GM11168 (cell line): ENCODE measurements around the gene CCDC142.

Experiments
- in situ Hi-C: fragments of 300-500 bp; cut with MboI; formaldehyde crosslinking; loops from one replicate; pipeline ENCODE4 v1.12.0; 2022; ENCODE audit warnings: low sequenced_read_pairs; ENCODE audit not compliant: unreplicated experiment

CCDC142 gene

GRCh38 chr2:74499940-74500577 is 17.3 kb upstream of the CCDC142 start:
- in situ Hi-C loops = no loop called here

GRCh38 chr2:74499267-74499939 is 16.6 kb upstream of the CCDC142 start, which contains the start of gene LBX2:
Gene LBX2, minus strand, starts transcription at chr2:74499603. Its CDS starts 66 bp downstream, at chr2:74499537.
- in situ Hi-C loops = no loop called here

GRCh38 chr2:74498500-74499266 is 15.9 kb upstream of the CCDC142 start:
- in situ Hi-C loops = no loop called here

- in situ Hi-C loops = no loop called here
Observed at GRCh38 chr2:74497777-74498499, 15.1 kb upstream of the CCDC142 start.

- in situ Hi-C loops = no loop called here
Observed at GRCh38 chr2:74496997-74497776, 14.4 kb upstream of the CCDC142 start.

- in situ Hi-C loops = no loop called here
Observed at GRCh38 chr2:74495440-74495839, 12.6 kb upstream of the CCDC142 start.

GRCh38 chr2:74493546-74493945 is 10.7 kb upstream of the CCDC142 start:
- in situ Hi-C loops = no loop called here

- in situ Hi-C loops = no loop called here
Observed at GRCh38 chr2:74491648-74492544, 9.1 kb upstream of the CCDC142 start.

GRCh38 chr2:74489906-74490305 is 7.1 kb upstream of the CCDC142 start:
- in situ Hi-C loops = no loop called here

GRCh38 chr2:74488643-74489481 is 6.1 kb upstream of the CCDC142 start:
- in situ Hi-C loops = no loop called here

GRCh38 chr2:74486141-74486540 is 3.3 kb upstream of the CCDC142 start:
- in situ Hi-C loops = no loop called here

- in situ Hi-C loops = loop anchor here (5.0 kb wide), 1 partner anchor 94 kb away; no protein-coding TSS in a partner anchor
Observed at GRCh38 chr2:74483675-74484164, 922 bp upstream of the CCDC142 start.

GRCh38 chr2:74481961-74482800 is 617 bp downstream of the CCDC142 start:
- in situ Hi-C loops = loop anchor here (5.0 kb wide), 1 partner anchor 95 kb away; no protein-coding TSS in a partner anchor

GRCh38 chr2:74481431-74481830 is 1.4 kb downstream of the CCDC142 start:
- in situ Hi-C loops = loop anchor here (5.0 kb wide), 1 partner anchor 96 kb away; no protein-coding TSS in a partner anchor

- in situ Hi-C loops = no loop called here
Observed at GRCh38 chr2:74474899-74475298, 7.9 kb downstream of the CCDC142 start.

GRCh38 chr2:74474481-74474880 is 8.3 kb downstream of the CCDC142 start:
- in situ Hi-C loops = no loop called here

GRCh38 chr2:74472945-74473258 is 9.9 kb downstream of the CCDC142 start:
- in situ Hi-C loops = no loop called here
